ENCODE data around the gene SHCBP1. TPM values are rescaled to one million over a fixed set of nuclear protein-coding genes. Genes with fewer than 3 reads are reported as not detected.

SHCBP1 gene
- total RNA-seq, 1 donor from 2014 or later: 2.1 TPM

- H3K36me3 ChIP-seq: no peaks in the 10 kb centered on the region
- DNase-seq (no peak), ATAC-seq (peak in 1 of 2 donors; percentile 11)
- TF ChIP-seq CTCF (IDR thresholded peaks at IDR 0.05): no peak
- peaks cover 18% of the 10 kb centered on the region for H3K4me1 ChIP-seq
- no peaks in the 10 kb centered on the region for H3K9me3 ChIP-seq
- no peaks in the 10 kb centered on the region for H3K27me3 ChIP-seq (ENCODE audit: low read depth)
- H3K27ac ChIP-seq: no peak overlapping the region
- intact Hi-C loops (cut with DNase I): no loop called here
- peak overlapping the region; percentile 69 for H3K4me3 ChIP-seq
Observed at GRCh38 chr16:46620266-46621005, 743 bp downstream of the SHCBP1 start.

- no peaks in the 10 kb centered on the region for H3K9me3 ChIP-seq
- DNase-seq (no peak), ATAC-seq (no peak)
- peaks cover 18% of the 10 kb centered on the region for H3K4me1 ChIP-seq
- no peak overlapping the region for H3K27ac ChIP-seq
- intact Hi-C loops (cut with DNase I): no loop called here
- no peak overlapping the region for H3K4me3 ChIP-seq
- no peaks in the 10 kb centered on the region for H3K36me3 ChIP-seq
- TF ChIP-seq CTCF (IDR thresholded peaks at IDR 0.05): no peak
- no peaks in the 10 kb centered on the region for H3K27me3 ChIP-seq (ENCODE audit: low read depth)
Observed at GRCh38 chr16:46618516-46618915, 2.7 kb downstream of the SHCBP1 start.

- no peak for TF ChIP-seq CTCF (IDR thresholded peaks at IDR 0.05)
- no peak for ATAC-seq
Observed at GRCh38 chr16:46614006-46614405, 7.2 kb downstream of the SHCBP1 start.

GRCh38 chr16:46613352-46613751, 7.8 kb downstream of the SHCBP1 start:
- Histone ChIP-seq H3K4me3 (no peak overlapping the region), H3K9me3 (no peaks in the 10 kb centered on the region), H3K27me3 (ENCODE audit: low read depth) (no peaks in the 10 kb centered on the region), H3K4me1 (no peaks in the 10 kb centered on the region), H3K36me3 (no peaks in the 10 kb centered on the region), H3K27ac (no peak overlapping the region)
- ATAC-seq: no peak
- DNase-seq: no peak
- intact Hi-C loops (cut with DNase I): no loop called here
- no peak for TF ChIP-seq CTCF (IDR thresholded peaks at IDR 0.05)

More at GRCh38 chr16:46614006-46614405, 7.2 kb downstream of the SHCBP1 start:
- Histone ChIP-seq H3K4me1 (no peaks in the 10 kb centered on the region), H3K9me3 (no peaks in the 10 kb centered on the region), H3K27ac (no peak overlapping the region), H3K36me3 (no peaks in the 10 kb centered on the region), H3K4me3 (no peak overlapping the region), H3K27me3 (ENCODE audit: low read depth) (no peaks in the 10 kb centered on the region)
- no peak for DNase-seq
- intact Hi-C loops (cut with DNase I): no loop called here

DNA sequence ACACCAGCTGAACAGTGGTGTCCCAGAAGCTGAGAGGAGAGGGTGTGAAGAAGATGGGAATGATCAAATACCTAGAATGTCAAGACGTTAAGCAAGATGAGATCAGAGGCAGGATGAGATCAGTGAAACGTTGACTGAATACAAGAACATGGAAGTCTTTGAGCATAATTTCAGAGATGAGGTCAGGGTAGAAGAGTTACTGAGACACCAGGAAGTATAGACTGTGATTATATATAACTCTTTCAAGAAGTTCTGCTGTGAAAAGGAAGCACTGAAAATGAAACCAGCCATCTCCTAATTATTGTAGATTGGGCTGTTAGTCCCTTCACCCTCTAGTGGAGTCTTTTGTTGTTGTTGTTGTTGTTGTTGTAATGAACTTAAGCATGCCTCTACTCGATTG, 9.1 kb downstream of the SHCBP1 start:
- Histone ChIP-seq H3K36me3 (no peaks in the 10 kb centered on the region), H3K4me1 (no peaks in the 10 kb centered on the region), H3K9me3 (no peaks in the 10 kb centered on the region), H3K4me3 (no peak overlapping the region), H3K27ac (no peak overlapping the region), H3K27me3 (ENCODE audit: low read depth) (no peaks in the 10 kb centered on the region)
- ATAC-seq (no peak), DNase-seq (no peak)
- no peak for TF ChIP-seq CTCF (IDR thresholded peaks at IDR 0.05)
- intact Hi-C loops (cut with DNase I): no loop called here
